KBM-7 (cell line): Measurements from ENCODE around the gene CFD.
A peak's percentile ranks its signal among the peaks of the same experiment; 100 is the strongest.
"Not testable (repeated sequence)": the region's sequence is repeated elsewhere in the genome, so short reads cannot be mapped to it uniquely, and the experiment has no call there.

ENCODE experiments used
- DNase-seq: peaks from one replicate; pipeline ENCODE4 v3.0.0-alpha.2; 2015
- in situ Hi-C: fragments of 300-500 bp; cut with MboI; formaldehyde crosslinking; loops from 2 replicates; pipeline ENCODE4 v1.14.3; 2020; ENCODE audit warnings: low sequenced_read_pairs, low pct_unique_long_range_greater_than_20kb, mixed read lengths

The CFD gene

DNA sequence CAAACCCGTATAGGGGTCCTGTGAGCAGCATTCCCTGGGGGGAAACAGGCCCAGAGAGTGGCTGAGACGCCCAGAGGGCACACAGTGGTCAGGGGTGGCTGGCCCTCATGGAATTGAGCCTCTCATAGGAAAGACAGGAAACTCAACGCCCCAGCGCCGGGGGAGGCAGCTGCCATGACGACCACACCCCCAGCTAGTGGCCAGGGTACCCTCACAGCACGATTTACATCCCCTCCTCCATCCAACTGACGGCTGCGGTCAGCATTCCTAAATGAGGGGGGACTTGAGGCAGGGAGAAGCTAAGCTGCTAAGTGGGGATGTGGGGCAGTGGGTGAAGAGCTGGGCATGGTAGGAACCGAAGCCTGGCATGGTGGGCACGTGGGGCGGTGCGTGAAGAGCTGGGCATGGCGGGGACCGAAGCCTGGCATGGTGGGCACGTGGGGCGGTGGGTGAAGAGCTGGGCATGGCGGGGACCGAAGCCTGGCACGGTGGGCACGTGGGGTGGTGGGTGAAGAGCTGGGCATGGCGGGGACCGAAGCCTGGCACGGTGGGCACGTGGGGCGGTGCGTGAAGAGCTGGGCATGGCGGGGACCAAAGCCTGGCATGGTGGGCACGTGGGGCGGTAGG lies 23.5 kb downstream of the CFD start:
- in situ Hi-C loops, result no loop called here
- no peak for DNase-seq

DNA sequence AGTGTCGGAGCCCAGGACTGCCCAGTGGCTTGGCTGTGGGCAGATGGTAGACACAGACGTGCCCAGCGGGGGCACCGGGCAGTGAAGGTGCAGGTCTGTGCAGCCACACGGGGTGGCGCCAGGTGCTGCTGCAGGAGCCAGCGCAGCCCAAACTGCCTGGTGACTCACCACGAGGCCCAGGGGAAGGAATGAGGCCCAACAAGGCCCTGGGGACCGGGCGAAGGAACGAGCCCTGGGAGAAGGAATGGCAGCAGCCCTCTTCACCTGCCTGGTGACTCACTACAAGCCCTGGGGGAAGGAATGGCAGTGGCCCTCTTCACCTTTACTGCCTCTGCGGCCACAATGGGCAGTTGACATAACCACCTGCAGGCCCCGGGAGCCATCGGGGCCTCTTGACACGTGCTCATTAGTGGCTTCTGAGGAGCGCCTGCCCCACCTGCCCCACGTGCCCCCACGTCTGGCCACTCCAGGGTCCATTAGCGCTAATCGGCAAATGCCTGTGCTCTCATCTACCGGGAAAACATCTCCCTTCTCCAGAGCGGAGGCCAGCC lies 24.3 kb downstream of the CFD start:
- in situ Hi-C loops, result no loop called here
- DNase-seq, result no peak

DNA sequence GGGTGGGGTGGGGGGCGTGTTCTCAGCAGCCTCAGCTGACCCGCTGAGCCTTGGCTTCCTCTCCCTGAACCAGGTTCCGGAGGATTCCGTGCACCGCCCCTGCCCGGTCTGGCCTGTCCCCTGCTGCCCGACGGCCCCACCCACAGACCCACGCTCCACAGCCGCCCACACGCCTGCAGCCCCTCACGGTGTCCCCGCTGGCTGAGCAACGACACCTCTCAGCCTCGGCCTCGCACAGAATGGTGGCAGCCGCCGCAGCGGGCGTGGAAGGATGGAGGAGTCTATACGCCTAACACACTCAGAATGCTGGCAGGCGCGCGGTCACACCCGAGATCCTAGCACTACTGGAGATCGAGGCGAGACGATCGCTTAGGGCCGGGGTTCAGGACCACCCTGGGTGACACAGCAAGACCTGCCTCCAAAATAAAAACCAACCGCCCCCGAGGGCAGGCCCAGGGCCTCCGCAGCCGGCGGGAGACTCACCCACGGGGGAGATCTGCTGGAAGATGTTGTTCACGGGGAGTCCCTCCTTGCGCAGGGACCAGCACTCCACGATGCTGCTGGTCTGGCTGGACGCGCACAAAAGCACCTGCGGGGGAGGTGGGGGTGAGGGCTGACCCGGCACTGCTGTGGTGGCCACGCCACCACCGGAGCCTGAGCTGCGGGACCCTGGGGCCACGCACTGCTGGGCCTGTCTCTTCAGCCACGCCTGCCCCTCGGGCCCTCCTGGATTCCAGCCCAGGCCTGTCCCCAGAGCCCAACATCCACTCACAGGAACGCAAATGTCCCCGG lies 25.2 kb downstream of the CFD start:
- DNase-seq, result no peak
- in situ Hi-C loops, result no loop called here

DNA sequence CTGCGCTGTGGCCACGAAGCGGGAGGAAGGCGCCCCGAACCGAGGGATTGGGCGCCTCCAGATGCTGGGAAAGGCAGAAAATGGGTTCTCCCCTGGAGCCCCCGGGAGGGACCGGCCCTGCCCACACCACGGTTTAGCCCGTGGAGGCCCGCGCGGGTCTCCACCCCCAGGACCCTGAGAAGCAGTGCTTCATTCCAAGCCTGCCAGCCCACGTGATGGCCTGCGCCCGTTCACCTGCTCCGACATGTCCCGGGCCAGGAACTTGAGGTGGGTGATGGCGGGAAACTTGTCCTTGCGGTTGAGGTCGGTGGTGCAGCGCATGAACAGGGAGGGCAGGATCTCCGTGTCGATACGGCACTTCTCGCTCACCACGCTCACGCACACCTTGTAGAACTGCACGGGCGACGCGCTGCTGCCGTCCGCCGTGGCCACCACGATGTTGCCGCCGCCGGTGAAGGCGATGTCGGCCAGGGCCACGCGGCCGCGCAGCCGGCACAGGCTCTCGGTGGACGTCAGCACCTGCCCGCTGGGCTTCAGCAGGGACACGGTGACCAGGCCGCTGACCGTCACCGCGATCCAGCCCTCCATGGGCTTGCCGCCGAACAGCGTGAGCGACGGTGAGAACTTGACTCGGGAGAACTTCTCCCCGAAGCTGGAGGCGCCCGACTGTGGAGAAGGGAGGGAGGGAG lies 26.2 kb downstream of the CFD start:
- DNase-seq, result no peak
- in situ Hi-C loops, result no loop called here

DNA sequence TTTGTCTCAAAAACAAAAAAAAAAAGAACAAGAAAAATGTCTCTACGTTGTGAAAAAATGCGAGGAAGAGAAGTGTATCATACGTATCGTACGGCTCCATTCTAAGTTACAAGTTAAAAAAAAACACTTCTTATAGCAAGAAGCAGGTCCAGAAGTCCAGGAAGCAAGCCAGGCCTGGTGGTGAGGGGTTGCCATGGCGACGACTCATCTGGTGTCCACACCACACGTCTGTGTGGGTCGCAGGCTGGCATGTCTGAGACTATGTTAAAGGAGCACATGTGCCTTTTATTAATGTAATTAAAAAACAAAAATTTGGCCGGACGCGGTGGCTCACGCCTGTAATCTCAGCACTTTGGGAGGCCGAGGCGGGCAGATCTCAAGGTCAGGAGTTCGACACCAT lies 27.6 kb downstream of the CFD start:
- no peak for DNase-seq
- in situ Hi-C loops, result no loop called here

DNA sequence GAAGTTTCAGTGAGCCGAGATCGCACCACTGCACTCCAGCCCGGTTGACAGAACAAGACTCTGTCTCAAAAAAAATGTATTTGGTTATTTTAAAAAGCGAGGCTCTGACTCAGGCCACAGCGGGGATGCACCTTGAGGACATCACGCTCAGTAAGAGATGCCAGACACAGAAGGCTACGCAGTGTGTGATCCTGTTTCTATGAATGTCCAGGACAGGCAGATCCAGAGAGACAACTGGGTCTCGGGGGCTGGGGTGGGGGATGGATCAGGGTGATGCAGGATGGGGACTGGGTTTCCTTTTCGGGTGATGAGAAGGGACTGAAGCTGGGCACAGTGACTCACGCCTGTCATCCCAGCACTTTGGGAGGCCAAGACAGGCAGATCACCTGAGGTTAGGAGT lies 28.1 kb downstream of the CFD start:
- no peak for DNase-seq
- in situ Hi-C loops, result no loop called here

DNA sequence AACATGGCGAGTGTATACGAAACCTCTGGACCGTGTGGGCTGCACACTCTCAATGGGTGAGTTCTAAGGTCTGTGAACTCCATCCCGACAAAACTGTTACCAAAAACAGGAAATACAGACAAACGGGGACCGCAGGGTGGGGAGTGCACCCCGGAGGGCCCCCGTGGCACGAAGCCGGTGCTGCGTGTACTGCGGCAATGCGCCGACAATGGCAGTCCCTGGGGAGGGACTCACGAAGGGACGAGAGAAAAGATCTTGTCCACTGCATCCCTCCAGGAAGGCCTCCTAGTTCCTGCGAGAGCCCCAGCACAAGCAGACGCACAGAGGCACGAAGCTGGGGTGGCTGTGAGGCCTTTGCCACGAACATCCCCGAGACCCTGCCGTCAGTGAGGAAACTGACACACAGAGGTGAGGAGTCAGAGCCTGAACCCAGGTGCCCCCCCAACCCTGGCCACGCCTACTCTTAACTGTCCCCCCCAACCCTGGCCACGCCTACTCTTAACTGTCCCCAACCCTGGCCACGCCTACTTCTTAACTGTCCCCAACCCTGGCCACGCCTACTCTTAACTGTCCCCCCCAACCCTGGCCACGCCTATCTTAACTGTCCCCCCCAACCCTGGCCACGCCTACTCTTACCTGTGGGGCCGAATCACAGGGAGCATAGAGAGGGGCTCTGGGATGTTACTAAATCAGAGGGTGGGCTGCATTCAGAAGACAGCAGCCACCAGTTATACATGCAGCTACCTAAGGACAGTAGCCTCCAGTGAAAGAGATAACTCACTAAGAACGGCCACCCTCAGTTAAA lies 29.3 kb downstream of the CFD start:
- DNase-seq, result no peak
- in situ Hi-C loops, result no loop called here

DNA sequence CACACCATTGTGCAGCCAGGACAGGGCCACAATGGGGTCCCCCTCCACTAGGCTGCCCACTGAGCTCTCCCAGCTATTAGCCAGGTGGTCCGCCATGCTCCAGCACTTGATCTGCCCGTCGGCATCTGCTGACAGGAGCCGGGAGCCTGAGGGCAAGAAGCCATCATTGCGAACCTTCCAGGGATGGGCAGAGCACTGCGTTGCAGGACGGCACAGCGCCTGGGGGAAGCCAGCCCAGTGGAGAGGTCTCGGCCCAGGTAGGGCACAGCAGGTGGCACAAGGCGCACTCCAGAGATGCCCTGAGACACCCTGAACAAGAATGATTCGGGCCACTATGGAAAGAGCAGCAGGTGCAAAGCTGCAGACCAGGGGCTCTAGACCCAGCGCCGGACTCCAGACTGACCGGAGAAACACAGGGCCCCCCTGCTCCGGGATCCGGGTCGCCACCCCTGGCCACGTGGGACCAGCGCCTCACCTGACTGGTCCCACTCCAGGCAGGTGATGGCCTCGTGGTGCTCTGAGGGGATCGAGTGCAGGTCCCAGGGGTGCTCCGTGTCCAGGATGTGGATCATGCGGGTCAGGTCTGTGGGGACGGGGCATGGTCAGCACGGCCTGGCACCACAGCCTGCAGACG lies 30.3 kb downstream of the CFD start:
- DNase-seq, result no peak
- in situ Hi-C loops, result no loop called here

DNA sequence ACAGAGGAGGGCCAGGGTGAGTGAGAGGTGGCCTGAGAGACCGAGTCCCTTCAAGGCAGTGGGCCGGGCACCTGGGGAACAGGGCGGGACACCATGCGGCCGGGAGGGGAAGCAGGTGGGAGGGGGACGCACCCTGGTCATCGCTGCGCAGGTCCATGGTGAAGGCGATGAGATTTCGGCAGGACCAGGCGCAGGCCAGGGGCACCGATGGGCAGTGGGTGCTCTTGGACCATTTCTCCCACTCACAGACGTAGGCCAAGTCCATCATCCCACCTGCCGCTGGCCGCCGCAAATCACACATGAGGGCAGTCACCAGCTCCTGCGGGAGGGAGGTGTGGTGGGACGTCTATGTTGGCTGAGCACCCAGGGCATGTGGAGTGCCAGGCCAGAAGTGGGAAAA lies 31.4 kb downstream of the CFD start:
- in situ Hi-C loops, result no loop called here
- DNase-seq, result no peak

DNA sequence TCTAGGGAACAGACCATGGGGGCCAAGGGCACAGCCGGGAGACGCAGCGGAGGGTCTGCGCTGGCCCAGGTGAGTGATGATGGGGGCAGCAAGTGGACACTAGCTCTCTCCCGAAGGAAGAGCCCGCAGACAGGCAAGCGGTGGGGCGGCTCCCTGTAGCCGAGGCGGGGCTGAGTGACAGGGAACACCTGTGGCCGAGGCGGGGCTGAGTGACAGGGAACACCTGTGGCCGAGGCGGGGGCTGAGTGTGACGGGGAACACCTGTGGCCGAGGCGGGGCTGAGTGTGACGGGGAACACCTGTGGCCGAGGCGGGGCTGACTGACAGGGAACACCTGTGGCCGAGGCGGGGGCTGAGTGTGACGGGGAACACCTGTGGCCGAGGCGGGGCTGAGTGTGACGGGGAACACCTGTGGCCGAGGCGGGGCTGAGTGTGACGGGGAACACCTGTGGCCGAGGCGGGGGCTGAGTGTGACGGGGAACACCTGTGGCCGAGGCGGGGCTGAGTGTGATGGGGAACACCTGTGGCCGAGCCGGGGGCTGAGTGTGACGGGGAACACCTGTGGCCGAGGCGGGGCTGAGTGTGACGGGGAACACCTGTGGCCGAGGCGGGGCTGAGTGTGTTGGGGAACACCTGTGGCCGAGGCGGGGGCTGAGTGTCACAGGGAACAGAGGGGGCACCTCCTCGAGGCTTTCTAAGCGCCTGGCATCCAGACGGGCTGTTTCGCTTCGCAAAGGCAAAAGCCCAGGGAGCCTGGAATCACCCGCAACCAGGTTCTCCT lies 32.1 kb downstream of the CFD start:
- DNase-seq, in situ Hi-C loops: not testable (repeated sequence)

DNA sequence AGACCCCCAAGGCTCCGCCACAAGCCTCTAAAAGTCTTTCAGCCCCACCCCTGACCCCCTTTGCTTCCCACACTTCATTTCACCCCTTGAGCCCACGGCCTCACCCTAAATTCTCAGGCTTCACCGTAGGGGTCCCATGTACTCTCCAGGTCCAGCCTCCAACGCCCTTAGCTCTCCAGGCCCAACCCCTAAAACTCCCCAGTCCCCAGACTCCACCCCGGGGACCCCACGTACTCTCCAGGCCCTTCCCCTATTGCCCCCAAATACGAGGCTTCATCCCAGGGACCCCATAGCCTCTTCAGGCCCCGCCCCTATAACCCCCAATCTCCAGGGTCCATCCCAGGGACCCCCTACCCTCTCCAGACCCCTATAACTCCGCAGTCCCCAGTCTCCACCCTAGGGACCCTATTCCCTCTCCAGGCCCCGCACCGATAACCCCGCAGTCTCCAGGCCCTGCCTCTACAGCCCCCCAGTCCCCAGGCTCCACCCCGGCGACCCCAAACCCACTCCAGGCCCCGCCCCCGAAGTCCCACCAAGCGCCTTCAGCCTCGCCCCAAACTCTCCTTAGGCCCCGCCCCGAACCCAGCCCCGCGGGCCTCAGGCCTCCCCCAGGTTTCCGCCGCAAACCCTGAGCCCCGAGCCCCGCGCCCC lies 32.9 kb downstream of the CFD start:
- in situ Hi-C loops, result no loop called here
- DNase-seq, result no peak

DNA sequence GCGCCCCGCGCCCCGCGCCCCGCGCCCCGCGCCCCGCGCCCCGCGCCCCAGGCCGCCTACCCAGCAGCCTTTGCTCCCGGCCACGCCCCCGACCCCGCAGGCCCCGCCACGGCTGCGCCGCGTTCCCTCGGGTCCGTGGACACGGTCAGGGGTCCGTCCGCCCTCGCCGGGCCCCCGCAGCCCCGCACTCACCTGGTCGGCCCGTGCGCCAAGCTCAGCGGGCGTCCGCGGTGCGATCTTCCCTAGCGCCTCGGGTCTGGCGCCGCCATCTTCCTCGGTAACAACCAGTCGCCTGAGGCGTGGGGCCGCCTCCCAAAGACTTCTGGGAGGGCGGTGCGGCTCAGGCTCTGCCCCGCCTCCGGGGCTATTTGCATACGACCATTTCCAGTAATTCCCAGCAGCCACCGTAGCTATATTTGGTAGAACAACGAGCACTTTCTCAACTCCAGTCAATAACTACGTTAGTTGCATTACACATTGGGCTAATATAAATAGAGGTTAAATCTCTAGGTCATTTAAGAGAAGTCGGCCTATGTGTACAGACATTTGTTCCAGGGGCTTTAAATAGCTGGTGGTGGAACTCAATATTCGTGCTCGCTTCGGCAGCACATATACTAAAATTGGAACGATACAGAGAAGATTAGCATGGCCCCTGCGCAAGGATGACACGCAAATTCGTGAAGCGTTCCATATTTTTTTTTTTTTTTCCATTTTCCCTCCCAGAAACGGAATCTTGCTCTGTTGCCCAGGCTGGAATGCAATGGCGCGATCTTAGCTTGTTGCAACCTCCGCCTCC lies 33.6 kb downstream of the CFD start, which contains the start of the genes MED16 and RNU6-9:
Gene MED16, minus strand, starts transcription at position 294 of the 796 bp plus-strand sequence. CDS start 2,056 bp downstream, outside the sequence.
Gene RNU6-9, plus strand, starts transcription at position 591 of the 796 bp plus-strand sequence.
- in situ Hi-C loops, result no loop called here
- DNase-seq, result peak; percentile 96

DNA sequence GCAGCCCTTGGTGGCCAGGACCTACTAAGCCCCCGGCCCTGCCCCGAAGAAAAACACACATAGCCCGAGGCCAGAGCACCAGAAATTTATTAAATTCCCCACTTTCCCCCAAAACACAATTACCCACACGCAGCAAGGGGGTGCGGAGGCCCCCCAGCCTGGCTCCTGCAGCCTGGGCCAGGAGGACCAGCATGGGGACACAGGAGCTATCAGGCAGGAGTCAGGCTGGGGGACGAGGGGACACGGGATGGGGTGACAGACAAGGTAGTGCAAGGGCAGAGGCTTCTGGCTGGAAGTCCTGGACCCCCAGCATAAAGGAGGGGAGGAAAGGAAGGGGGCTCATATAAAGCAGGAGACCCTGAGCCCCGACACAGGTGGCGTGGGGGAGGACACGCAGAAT lies 37.0 kb downstream of the CFD start:
- in situ Hi-C loops, result no loop called here

DNA sequence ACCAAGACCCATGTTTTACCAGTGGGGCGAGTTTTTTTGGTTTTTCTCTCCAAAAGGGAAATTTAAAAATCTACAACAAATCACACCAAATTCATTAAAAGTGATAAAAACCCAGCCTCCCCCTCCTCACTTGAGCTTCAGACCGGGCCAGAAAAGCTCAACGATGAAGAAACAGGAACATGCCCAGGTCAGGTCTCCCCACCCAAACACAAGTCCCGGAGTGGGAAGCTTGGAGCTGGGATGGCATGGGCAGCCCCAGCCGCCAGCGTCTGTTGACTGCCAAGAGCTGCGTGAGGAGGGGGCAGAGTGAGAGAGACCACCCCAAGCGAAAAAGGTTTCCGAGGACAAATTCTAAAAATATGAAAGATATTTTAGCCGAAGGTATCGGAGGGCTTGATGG lies 37.5 kb downstream of the CFD start:
- DNase-seq, result no peak
- in situ Hi-C loops, result no loop called here

More for the DNA sequence above, 37.0 kb downstream of the CFD start:
- DNase-seq, result no peak

DNA sequence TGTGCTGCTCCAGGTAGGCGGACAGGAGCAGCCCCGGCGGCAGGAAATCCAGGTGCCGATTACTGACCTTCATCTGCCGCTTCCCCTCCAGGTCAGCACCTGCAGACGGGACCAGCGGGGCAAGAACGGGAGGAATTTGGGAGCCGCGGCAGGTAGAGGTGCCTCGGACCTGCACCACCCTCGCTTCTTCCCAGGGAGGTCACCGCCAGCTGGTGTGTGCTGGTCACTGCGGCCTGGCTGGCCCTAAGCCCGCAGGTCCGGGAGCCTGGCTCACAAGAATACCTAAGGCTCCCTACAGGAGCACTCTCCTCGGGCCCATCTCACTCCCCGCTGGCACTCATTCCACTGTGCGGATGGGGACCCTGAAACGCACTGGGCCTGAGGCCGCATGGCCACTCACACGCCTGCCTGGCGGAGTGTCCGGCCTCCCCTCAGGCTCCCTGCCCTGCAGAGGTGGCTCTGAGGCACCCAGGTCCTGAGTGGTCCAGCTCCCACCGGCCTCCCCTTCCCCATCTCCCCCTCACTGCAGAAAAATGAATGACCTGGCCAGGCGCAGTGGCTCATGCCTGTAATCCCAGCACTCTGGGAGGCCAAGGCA lies 38.1 kb downstream of the CFD start:
- in situ Hi-C loops, result no loop called here
- DNase-seq, result no peak

DNA sequence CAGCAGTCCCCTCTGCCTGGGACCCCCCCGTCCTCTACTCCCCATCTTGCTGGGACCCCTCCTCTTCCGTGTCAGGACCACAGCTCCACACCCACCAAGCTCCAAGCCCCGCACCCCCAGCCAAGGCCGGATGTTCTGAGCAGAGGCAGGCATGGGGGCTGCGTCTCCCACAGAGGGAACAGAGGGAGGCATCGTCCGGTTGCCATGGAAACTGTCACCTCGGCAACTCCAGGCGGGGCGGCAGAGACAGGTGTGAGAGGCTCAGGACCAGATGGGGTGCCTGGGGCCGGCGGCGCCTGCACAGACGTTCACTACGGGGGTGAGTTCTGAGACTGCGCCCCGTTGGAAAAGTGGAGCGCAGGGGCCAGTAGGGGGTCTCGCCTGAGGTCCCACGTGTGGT lies 39.2 kb downstream of the CFD start:
- in situ Hi-C loops, result no loop called here
- DNase-seq, result no peak
